Esophagus squamous epithelium (tissue), 4 donors: ENCODE measurements around the gene ARAP3.

Source experiments
- CTCF ChIP-seq, 6 experiments: fragments of 450-650 bp in 4 of 6; fragments of 200-600 bp in 2 of 6; sonication (generic) in 2 of 6; IDR thresholded peaks; one replicate each; pipeline ENCODE4 v1.5.1; 2016 to 2019; ENCODE audit warnings: antibody characterized with exemption in 6 of 6, mild to moderate bottlenecking in 4 of 6, moderate library complexity in 4 of 6
- POLR2A ChIP-seq, 4 donors: fragments of 450-650 bp; IDR thresholded peaks; one replicate each; pipeline ENCODE4 v1.6.1; 2017; ENCODE audit warnings: antibody characterized with exemption in 4 of 4, mild to moderate bottlenecking in 4 of 4, moderate library complexity in 3 of 4

- TF ChIP-seq CTCF (IDR thresholded peaks at IDR 0.05) = no peak
- no peak for TF ChIP-seq POLR2A (IDR thresholded peaks at IDR 0.05)
These were observed 24.1 kb upstream of the ARAP3 start for GRCh38 chr5:141706121-141706520.
